OCI-LY3 (cell line): ENCODE data around the gene DPM1.
A peak's percentile ranks its signal among the peaks of the same experiment; 100 is the strongest.

Experiments
- H2AFZ ChIP-seq: fragments of 200-600, 300-600 bp; shearing (Covaris generic); 2 replicates; pipeline ENCODE4 v1.6.0; 2014; ENCODE audit warnings: antibody characterized with exemption, low read depth, low read length
- H3K27ac ChIP-seq: fragments of 200-600, 300-600 bp; sonication (generic); 2 replicates; pipeline ENCODE4 v1.5.1; 2014; ENCODE audit warnings: mild to moderate bottlenecking, low read length, moderate library complexity, mixed read lengths
- H3K27me3 ChIP-seq: fragments of 200-600, 300-600 bp; sonication (generic); 2 replicates; pipeline ENCODE4 v1.6.1; 2014; ENCODE audit warnings: low read depth, low read length, mixed read lengths
- H3K36me3 ChIP-seq: fragments of 200-600, 300-600 bp; sonication (generic); replicated peaks from 2 replicates; pipeline ENCODE3; 2014; ENCODE audit warnings: low read depth, low read length, mixed read lengths
- H3K4me1 ChIP-seq: fragments of 300-600, 200-600 bp; sonication (generic); 2 replicates; pipeline ENCODE4 v1.6.1; 2014; ENCODE audit warnings: low read length, mixed read lengths
- H3K4me2 ChIP-seq: fragments of 200-600, 300-600 bp; sonication (generic); 2 replicates; pipeline ENCODE4 v1.6.1; 2014; ENCODE audit warnings: low read length, mixed read lengths
- H3K4me3 ChIP-seq: fragments of 300-600, 200-600 bp; sonication (generic); 2 replicates; pipeline ENCODE4 v1.5.1; 2014; ENCODE audit warnings: antibody characterized with exemption, mild to moderate bottlenecking, low read length, moderate library complexity
- H3K79me2 ChIP-seq: fragments of 300-600, 200-600 bp; shearing (Covaris generic); 2 replicates; pipeline ENCODE4 v1.6.1; 2014; ENCODE audit warnings: mild to moderate bottlenecking, low read length, mixed read lengths
- H3K9ac ChIP-seq: fragments of 300-600, 200-600 bp; shearing (Covaris generic); 2 replicates; pipeline ENCODE4 v1.6.0; 2014; ENCODE audit warnings: mild to moderate bottlenecking, low read length, moderate library complexity
- H3K9me3 ChIP-seq: fragments of 200-600, 300-600 bp; shearing (Covaris generic); 2 replicates; pipeline ENCODE4 v1.6.1; 2014; ENCODE audit warnings: low read length, mixed read lengths; ENCODE audit not compliant: insufficient read depth
- H4K20me1 ChIP-seq: fragments of 200-600, 300-600 bp; sonication (generic); 2 replicates; pipeline ENCODE4 v1.6.1; 2016; ENCODE audit warnings: low read length, mixed read lengths; ENCODE audit not compliant: insufficient read depth
- CTCF ChIP-seq: fragments of 200-600, 300-600 bp; sonication (generic); IDR thresholded peaks from 2 replicates; pipeline ENCODE4 v1.5.1; 2014; ENCODE audit warnings: antibody characterized with exemption, low read length, low read depth
- EZH2phosphoT487 ChIP-seq: fragments of 200-600 bp; shearing (Covaris generic); IDR thresholded peaks from 2 replicates; pipeline ENCODE4 v1.6.1; 2018; ENCODE audit warnings: antibody characterized with exemption, mixed run types, low read depth

DPM1 gene

GRCh38 chr20:50929299-50930138 is 28.8 kb downstream of the DPM1 start:
- TF ChIP-seq EZH2phosphoT487 (no peak), CTCF (peak; percentile 100)
- H3K9ac ChIP-seq = peak overlapping the region; percentile 97
- H3K27ac ChIP-seq = peak overlapping the region; percentile 81
- peaks cover 24% of the 10 kb centered on the region for H3K4me1 ChIP-seq
- H3K4me3 ChIP-seq = peak overlapping the region; percentile 78
- no peaks in the 10 kb centered on the region for H3K9me3 ChIP-seq
- H3K79me2 ChIP-seq = peaks cover 65% of the 10 kb centered on the region
- peaks cover 40% of the 10 kb centered on the region for H4K20me1 ChIP-seq
- no peaks in the 10 kb centered on the region for H3K27me3 ChIP-seq
- H3K4me2 ChIP-seq = peak overlapping the region; percentile 86
- peaks cover 66% of the 10 kb centered on the region for H3K36me3 ChIP-seq
- H2AFZ ChIP-seq = no peak overlapping the region

GRCh38 chr20:50928469-50928868 is 29.9 kb downstream of the DPM1 start:
- H3K9me3 ChIP-seq = no peaks in the 10 kb centered on the region
- peak overlapping the region; percentile 78 for H3K4me3 ChIP-seq
- H3K9ac ChIP-seq = peak overlapping the region; percentile 58; the same call in 1 of the 2 replicates
- no peaks in the 10 kb centered on the region for H3K27me3 ChIP-seq
- peaks cover 24% of the 10 kb centered on the region for H3K4me1 ChIP-seq
- H2AFZ ChIP-seq = no peak overlapping the region
- H3K27ac ChIP-seq = no peak overlapping the region
- peaks cover 51% of the 10 kb centered on the region for H4K20me1 ChIP-seq
- H3K4me2 ChIP-seq = peak overlapping the region; percentile 86
- peaks cover 67% of the 10 kb centered on the region for H3K36me3 ChIP-seq
- TF ChIP-seq CTCF (no peak), EZH2phosphoT487 (no peak)
- peaks cover 75% of the 10 kb centered on the region for H3K79me2 ChIP-seq

DNA sequence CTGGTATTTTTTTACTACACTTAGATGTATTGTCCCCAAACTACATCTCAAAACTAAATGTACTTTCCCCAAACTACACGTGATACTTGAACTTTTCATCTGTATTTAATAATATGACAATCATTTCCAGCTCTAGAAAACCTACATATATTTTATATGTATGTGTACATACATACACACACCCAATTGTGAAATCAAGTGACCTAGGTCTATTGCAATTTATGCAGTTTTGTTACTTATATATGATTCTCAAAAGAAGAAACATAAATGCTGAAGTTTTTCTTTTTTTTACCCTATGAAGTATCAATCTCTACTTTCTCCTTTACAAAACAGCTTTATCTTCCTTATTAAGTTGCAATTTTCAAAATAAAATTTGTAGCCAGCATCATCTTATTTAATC is 31.8 kb downstream of the DPM1 start:
- H3K9ac ChIP-seq = no peak overlapping the region
- H3K36me3 ChIP-seq = peaks cover 68% of the 10 kb centered on the region
- no peak overlapping the region for H3K4me3 ChIP-seq
- H3K27me3 ChIP-seq = no peaks in the 10 kb centered on the region
- TF ChIP-seq CTCF (no peak), EZH2phosphoT487 (no peak)
- H3K27ac ChIP-seq = no peak overlapping the region
- H3K4me2 ChIP-seq = no peak overlapping the region
- peaks cover 22% of the 10 kb centered on the region for H3K4me1 ChIP-seq
- H3K79me2 ChIP-seq = peaks cover 94% of the 10 kb centered on the region
- no peaks in the 10 kb centered on the region for H3K9me3 ChIP-seq
- H2AFZ ChIP-seq = no peak overlapping the region
- peaks cover 68% of the 10 kb centered on the region for H4K20me1 ChIP-seq

DNA sequence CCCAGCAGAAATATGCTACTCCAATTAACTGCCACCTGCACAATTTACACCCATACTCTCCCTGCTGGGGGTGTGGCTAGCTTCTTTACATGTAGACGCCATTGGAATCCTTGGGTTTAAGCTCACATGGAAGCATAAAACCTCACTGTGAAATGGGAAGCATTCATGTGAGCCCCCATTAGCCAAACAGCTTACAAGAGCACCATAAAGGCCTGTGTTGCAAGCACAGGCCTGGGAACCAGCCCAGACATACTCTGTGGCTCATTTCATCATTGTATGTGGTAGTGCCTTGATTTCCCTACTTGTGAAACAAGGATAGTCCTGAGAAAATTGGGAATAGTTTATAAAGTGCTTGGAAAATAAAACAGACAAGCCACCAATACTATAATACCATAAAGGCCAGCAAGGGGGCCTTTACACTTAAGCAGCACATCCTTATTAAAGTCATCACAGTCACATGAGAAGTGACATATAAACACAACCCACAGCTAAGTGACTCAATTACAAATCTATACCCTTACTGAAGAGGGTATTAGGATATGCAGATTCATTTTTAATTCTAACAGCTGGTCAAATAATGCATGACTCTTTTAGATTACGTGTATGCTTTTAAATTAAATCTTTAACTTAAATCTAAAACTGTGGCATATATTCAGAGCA is 33.9 kb downstream of the DPM1 start:
- no peak overlapping the region for H2AFZ ChIP-seq
- H3K27me3 ChIP-seq = no peaks in the 10 kb centered on the region
- H3K4me3 ChIP-seq = no peak overlapping the region
- peaks cover 23% of the 10 kb centered on the region for H3K4me1 ChIP-seq
- peaks cover 79% of the 10 kb centered on the region for H3K36me3 ChIP-seq
- peaks cover 99% of the 10 kb centered on the region for H3K79me2 ChIP-seq
- no peaks in the 10 kb centered on the region for H3K9me3 ChIP-seq
- H3K4me2 ChIP-seq = no peak overlapping the region
- no peak overlapping the region for H3K27ac ChIP-seq
- TF ChIP-seq EZH2phosphoT487 = no peak
- TF ChIP-seq CTCF = no peak
- no peak overlapping the region for H3K9ac ChIP-seq
- H4K20me1 ChIP-seq = peaks cover 85% of the 10 kb centered on the region
